Stimulated activated CD8-positive, alpha-beta memory T cell treated with anti-CD3 and anti-CD28 coated beads, Interleukin-12 subunit alpha, Interleukin-12 subunit beta, amount 100 ng/mL, for 24 hours (primary cell): ENCODE results near the gene DCAF4.
"Not testable (repeated sequence)": the region's sequence is repeated elsewhere in the genome, so short reads cannot be mapped to it uniquely, and the experiment has no call there.

Experiments used
- DNase-seq: peaks from one replicate; pipeline ENCODE4 v3.0.0-alpha.2; 2020; ENCODE audit errors: extremely low read depth

Gene DCAF4

DNA sequence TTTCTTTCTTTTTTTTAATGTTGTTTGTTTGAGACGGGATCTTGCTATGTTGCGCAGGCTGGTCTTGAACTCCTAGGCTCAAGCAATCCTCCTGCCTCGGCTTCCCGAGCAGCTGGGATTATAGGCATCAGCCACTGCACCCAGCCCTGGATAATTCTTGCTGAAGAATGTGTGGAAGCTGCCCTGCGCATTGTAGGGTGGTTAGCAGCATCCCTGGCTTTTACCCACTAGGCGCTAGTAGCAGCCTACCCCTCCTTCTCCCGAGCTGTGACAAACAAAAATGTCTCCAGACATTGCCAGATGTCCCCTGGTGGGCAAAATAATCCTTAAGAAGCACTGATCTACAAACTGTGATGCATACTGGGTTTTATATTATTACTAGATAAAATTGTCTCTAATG, 6.6 kb downstream of the DCAF4 start:
- no peak for DNase-seq

DNA sequence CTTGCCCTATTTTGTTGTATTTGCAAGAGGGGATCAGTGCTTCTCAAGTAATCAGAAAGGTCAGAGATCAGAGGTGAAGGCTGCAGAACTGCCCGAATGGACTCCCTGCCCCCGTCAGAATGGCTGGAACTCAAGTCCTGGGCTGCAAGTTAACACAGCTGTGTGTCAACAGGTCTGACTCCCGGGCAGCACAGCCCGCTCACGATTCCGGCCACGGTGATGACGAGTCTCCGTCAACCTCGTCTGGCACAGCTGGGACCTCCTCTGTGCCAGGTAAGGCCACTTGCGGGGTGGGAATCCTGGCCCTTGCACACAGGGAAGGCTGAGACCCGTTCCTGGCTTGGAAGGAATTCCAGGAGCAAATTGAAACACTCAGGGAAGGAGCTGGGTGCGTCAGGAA, 13.4 kb downstream of the DCAF4 start:
- DNase-seq: no peak

DNA sequence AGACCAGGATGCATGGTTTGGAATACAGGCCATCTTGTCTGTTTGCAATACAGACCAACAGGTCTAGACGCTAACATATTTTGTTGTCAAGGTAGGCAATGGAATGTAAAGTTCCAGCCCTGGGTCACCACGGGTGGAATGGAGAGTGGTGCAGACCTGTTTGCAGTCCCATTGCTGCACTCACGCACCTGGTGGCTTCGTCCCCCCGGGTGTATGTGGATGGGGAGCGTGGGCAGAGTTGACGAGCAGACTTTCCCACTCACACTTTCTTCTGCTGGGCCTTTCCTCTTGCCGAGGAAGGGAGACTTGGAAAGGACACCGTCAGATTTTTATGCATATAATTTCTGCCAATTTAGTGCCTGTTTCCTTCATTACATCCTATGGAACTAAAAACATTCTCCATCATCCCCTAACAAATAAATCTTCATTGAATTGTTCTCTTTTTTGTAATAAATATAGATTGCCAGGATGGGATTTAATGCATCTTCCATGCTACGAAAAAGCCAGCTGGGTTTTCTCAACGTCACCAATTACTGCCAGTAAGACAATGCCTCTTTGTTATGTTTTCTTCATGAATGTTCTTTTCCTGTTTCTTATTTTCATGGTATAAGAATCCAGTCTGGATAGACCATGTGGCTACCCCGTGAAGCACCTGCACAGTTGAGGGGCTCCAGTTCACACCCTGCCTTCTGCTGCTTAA, 15.2 kb downstream of the DCAF4 start:
- DNase-seq: no peak

DNA sequence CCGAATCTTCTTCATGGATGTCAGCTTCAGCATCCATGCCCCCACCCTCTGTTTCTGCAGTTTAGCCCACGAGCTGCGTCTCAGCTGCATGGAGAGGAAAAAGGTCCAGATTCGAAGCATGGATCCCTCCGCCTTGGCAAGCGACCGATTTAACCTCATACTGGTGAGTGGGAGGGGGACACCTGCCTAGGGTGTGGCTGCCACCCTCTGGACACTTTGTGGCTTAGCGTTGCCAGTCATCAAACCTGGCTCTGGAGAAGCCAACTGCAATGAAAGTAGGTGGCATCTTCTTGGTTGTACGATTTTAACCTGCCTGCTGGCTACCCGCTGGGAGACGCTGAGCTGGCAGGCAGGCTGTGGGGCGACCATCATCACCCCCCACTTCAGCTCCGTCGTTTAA, 16.7 kb downstream of the DCAF4 start:
- DNase-seq: no peak

DNA sequence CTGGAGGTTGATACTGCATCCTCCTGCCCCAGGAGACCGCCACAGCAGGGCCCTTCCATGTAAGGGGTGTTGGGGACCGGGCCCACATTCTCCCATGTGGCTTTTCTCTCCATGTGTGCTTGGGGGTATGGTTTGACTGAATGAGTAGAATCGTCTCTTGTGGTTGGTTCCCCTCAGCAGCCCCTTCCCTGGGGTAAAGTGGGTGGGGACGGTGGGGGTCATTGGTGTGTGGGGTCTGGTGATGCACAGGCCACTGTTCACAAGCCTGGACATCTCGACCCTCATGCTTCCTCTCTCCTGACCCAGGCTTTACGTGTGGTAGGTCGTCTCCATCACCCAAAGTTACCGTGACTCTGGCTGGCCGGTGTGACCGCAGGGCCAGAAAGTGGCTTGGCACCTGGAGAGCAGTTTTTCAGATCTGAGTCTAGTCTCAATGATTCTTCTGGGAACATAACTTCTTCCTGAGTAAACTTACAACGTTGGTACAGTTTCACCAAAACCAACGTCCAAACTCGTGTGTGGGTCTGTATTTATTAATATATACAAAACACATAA, 17.7 kb downstream of the DCAF4 start:
- DNase-seq: no peak

DNA sequence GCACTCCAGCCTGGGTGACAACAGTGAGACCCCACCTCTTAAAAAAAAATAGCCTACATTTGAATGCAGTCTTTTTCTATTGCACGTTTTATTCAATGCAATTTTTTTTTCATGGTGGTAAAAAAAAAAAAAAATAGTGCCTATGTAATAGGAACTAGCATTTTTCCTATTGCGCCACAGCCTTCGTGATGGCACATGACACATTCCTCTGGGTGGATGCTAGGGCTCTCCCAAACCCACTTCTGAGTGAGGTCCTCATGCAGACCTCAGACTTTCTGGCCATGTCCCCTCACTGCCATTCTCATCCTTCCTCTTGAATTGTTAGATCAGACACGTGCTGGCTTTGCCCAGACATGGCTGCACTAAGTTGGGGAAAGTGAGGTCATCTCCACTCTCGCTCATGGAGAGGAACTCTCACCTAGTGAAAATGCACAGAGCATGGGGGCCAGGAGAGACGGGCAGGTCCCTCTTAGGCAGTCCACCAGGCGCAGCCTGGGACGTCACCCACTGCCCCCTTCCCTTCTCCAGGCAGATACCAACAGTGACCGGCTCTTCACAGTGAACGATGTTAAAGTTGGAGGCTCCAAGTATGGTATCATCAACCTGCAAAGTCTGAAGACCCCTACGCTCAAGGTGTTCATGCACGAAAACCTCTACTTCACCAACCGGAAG, 19.2 kb downstream of the DCAF4 start:
- no peak for DNase-seq

DNA sequence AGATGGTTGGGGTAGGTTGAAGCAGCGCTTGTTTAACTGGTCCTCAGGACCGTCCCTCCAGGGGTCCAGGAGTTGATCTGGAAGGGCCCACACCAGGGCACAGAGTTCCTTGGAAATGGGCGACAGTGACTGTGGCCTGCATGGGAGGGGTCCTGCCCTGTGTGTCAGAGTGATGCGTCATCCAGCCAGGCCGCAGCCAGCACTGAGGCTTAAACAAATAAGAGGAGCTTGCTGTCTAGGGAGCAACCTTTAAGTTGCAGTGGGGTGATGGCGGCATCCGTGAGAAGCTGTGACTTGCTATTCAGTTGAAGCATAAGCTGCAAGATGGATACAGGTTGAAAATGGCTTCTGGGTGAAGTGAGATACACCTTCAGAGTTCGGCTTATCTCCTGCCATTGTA, 20.2 kb downstream of the DCAF4 start:
- no peak for DNase-seq

DNA sequence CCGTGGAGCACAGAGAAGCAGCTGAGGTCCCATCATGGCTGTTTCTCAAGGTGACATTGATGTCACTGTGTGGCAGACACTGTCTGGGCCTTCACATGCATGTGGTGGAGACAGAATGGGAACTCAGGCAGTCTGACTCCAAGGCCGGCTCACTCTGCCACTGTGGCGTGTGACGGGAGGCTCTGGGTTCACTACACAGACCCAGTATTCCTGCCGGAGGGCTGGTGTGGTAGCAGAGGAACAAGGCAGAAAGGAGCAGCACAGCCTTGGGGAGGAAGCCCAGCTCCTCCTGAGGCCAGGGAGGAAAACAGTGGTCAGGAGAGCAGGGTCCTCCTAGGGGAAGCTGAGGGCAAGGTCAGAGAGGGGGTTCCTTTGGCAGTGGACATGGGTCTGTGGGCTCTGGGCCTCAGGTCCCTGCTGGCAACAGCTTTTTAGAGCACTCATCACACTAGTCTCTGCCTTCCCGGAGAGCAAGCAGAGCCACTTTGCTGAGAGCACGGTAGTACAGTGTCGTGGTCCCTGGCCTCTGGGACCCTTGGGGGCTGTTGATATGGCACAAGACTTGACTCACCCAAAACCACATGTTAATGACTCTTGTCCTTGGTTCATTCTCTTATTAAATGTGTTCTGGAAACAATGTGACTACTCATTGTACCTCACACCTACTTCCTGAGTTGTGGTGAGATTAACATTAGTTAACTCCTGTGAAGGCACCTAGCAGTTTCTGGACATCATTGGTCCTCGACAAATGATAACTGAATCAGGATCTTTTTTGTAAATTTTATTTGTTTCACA, 21.3 kb downstream of the DCAF4 start:
- no peak for DNase-seq

DNA sequence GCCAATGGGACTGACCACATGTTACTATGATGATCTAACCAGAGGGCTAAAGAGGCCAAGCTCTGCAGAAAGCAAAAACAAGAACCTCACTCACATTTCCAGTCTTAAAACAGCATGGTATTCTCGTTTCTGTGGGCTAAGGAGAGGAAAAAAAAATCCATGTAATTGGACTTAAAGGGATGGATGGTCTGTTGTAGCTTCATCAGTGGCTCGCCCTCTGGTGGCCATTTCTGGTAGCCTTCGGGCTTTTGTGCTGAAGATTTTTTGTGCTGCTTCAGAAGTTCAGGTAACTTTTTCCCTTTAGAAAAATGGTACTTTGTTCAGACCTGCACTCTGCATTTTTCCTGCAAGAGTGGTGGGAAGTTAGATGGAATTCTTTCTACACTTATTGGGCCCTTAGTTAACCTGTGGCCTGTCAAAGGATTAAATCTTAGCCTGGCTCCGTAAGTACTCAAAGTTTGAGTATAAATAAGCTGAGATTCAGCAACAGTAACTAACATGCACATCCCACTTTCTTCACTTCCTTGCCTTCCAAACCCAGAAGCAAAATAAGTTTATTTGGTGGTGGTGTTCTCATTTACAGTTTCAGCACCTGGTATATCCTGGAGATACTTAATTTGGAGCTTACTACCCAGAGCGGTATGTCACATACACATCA, 22.3 kb downstream of the DCAF4 start:
- DNase-seq: peak; percentile 15

DNA sequence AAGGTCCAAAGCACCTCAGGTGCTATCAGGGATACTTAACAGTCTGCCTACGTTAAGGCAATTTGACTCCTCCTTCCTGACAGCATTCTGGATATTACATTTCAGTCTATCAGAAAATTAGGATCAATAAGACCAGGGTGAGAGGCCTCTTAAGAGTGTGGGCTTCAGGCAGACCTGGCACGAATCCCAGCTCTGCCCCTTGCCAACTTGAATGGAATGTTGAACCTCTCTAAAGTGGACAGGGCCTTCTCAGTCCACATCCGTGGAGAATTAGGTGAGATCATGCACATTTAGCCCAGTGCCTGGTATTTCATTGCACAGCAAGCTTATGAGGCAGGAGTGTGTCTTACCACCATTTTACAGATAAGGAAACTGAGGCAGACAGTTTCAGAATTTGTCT, 25.9 kb downstream of the DCAF4 start:
- no peak for DNase-seq

DNA sequence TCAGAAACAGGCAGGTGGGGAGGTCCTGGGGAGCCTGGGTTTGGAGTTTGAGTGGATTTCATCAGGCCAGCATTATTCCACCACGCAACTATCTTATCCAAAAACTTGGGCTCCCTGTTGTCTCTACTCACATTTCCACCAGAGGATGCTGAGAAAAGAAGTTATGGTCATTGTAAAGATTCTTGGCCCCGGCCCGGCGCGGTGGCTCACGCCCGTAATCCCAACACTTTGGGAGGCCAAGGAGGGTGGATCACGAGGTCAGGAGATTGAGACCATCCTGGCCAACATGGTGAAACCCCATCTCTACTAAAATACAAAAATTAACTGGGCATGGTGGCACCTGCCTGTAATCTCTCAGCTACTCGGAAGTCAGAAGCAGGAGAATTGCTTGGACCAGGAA, 30.5 kb downstream of the DCAF4 start:
- not testable (repeated sequence) for DNase-seq

DNA sequence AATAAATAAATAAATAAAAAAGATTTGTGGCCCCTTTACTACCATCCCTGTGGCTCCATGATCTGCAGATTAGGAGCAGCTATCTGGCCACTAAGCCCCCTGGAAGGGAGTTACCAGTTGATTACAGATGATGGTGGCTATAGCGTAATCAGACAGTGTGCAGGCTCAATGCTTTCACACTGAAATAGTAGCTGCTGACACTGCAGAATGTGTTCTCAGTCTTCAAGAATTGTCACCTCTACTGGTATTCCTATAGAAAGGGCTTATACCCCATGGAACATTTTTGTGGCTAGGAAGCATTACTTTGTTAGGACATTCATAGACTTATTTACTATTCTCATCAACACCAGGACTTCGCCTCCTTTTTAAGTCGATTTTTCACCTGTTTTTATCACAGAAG, 30.9 kb downstream of the DCAF4 start:
- DNase-seq: no peak

DNA sequence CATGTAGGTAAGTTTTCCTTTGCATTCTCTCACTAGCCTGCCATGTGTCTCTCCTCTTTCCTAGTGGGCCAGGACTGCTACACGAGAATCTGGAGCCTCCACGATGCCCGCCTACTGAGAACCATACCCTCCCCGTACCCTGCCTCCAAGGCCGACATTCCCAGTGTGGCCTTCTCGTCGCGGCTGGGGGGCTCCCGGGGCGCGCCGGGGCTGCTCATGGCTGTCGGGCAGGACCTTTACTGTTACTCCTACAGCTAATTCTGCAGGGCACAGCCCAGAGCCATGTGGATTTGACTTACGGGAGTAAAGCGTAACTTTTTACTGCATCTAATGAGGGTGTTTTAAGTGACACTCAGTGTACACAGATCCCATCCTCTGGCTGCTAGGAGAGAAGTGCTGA, 32.3 kb downstream of the DCAF4 start:
- DNase-seq: no peak

DNA sequence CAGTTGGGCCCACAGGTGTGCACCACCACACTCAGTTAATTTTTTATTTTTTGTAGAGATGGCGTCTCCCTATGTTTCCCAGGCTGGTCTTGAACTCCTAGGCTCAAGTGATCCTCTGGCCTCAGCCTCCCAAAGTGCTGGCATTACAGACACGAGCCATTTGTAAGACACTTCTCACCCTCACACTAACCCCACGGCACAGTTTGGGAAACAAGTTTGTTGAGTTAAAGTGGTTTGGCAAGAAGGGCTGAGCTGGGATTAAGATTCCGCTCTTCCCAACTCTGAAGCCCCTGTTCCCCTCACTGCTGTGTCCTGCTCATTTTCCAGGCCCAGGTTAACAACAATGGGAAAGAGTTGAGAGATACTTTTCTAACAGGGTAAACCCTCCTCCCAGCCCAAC, 34.8 kb downstream of the DCAF4 start:
- not testable (repeated sequence) for DNase-seq

DNA sequence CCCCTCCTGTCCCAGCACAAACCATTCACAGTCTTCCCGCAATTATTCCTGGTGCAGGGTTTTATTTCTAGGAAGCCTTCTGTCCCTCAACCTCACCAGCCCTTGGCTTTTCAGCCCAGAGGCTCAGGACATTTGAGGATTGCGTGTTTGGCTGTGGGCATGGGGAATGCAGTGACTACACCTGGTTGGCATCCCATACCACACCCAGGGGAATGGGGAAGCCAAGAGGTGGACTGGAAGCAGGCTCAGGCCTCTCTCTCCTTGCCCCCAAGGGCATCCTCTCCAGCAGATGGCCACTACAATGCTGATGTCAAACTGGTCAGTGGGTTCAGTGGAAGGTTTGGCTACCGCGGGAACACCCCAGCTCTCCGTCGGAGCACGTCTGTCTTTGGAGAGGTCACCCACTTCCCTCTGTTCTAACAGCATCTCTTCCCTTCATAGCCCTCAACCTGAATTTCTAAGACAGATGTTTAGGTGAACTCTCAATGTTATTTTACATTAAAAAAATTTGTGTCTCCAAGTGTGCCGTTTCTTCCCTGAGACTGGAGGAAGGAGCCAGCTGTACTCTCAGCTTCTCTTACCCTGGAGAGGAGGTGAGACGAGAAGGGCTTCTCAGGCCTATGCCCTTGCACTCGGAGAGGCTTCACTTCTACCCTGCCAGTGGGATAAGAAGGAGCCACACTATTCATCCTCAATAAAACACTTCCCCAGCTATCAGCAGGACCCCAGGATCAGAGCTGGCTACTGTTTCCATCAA, 35.5 kb downstream of the DCAF4 start:
- no peak for DNase-seq

DNA sequence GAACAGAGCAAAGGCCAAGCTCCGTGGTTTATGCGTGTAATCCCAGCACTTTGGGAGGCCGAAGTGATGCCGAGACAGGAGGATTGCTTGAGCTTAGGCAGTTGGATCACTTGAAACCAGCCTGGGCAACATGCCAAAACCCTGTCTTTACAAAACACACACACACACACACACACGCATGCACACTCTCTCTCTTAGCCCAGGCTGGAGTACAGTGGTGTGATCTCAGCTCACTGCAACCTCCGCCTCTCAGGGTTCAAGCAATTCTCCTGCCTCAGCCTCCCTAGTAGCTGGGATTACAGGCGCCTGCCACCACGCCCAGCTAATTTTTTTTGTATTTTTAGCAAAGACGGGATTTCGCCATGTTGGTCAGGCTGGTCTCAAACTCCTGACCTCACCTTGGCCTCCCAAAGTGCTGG, 36.1 kb downstream of the DCAF4 start:
- not testable (repeated sequence) for DNase-seq

DNA sequence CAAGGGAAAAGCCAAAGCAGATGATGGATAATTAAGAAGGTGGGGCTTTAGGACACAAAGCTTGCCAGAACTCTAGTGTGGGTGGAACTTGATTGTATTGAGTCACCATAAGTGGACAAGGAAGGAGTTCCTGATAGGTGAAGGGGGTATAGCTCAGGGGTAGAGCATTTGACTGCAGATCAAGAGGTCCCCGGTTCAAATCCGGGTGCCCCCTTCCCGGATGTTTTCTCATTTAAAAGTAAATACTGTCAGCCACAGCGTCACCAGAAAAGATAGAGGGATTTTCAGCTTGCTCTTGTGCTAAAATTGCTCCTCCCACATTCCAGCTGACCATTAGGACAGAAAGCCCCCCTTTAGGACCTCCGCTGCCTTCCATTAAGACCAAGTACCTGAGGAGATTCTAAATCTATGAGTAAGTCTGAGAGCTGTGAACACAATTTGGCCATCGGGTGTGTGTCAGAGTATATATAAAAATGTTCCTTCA, 36.6 kb downstream of the DCAF4 start:
- DNase-seq: no peak

DNA sequence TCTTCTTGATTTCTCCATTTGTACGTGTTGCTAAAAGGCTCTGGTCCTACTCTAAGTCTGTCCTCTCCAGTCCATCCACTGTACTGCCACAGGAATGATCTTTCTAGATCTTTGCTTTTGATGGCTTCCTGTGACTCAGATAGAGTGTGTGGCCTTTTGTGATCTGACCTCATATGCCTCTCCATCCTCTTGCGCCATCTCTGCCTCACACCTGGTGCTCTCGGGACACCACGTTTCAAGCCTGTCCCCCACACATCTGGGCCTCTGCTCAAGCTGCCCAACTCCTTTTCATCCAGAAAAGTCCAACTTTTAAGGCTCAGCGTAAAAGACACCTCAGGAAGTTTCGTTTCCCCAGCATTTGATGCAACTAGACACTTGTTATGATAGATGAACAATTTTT, 39.0 kb downstream of the DCAF4 start:
- no peak for DNase-seq

DNA sequence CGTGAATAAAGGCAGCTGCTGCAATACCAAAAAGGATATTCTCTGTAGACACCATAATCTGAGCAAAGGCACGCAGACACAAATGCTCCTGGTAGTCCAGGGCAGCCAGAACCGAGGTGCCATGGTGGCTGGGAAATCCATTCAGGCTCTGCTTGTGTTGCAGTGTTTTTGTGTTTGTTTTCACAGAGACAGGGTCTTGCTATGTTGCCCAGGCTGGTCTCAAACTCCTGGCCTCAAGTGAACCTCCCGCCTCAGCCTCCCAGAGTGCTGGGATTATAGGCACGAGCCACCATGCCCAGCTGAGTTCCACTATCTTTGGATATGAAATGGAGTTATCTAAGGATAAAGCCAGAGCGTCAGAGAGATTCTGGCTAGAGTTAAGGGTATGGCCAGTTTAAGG, 39.8 kb downstream of the DCAF4 start:
- no peak for DNase-seq

DNA sequence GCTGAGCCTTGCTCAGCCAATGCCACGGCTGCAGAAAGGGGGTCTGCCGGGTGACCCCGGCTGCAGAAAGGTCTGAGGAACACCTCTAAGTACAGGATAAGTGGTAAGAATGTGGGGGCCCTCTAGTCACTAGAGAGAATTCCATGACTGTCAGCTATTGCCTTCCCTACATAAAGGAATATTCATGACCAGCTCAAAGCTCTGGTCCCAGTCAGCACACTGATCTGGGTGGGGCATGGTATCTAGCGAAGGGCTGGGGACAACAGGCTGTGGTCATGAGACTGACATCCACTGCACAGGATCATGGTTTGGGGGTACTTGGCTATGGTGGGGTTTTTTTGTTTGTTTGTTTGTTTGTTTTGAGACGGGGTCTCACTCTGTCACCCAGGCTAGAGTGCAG, 42.1 kb downstream of the DCAF4 start:
- DNase-seq: no peak

DNA sequence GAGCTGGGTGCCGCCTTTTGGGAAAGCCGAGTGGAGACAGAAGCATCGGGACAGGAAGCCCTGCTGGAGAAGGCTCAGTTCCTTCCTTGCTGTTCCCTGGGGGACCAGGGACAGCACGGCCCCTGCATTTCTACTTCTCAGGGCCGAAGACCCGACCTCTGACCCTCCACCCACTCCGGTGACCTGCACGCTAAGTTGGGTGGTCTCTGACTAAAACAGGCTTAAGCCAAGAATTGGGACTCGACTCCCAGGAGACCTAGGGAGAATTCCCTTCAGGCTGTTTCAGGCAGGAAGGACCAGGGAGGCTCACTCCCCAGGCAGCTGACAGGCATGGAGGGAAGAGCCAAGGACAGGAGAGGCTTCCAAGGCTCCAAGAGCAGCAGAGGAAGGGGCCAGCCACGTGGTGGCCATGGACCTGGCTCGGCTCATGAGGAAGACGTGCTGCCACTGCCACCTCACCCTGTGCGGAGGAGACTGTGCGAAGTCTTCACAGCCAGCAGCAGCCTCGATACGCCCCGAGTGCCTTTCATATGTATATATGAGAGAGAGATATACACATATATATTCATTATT, 43.9 kb downstream of the DCAF4 start:
- DNase-seq: no peak
